Calu3 (cell line): Measurements from ENCODE around the gene ZBTB14. TPM values are rescaled to one million over a fixed set of nuclear protein-coding genes. Genes with fewer than 3 reads are reported as not detected.

Experiments
- BruUV-seq: library from RNA; stranded (reverse); fragments of 400-500 nt; replicated peaks from 2 replicates; lab custom pipeline; 2021; lab: Mats Ljungman, UMichigan
- CTCF ChIA-PET: fragments of 300-600 bp; sonication (Branson Sonifier 250); formaldehyde crosslinking; loops from one replicate; lab custom pipeline; 2022; ENCODE audit warnings: antibody characterized with exemption; lab: Charles Lee
- DNase-seq: peaks from one replicate; pipeline ENCODE4 v3.0.0; 2022
- H3K27ac Mint-ChIP-seq: one replicate; pipeline ENCODE4 v1.8.0; 2022; ENCODE audit warnings: mixed read lengths; ENCODE audit not compliant: unreplicated experiment
- H3K27me3 Mint-ChIP-seq: one replicate; pipeline ENCODE4 v1.8.0; 2022; ENCODE audit warnings: mixed read lengths; ENCODE audit not compliant: unreplicated experiment
- H3K36me3 Mint-ChIP-seq: one replicate; pipeline ENCODE4 v1.8.0; 2022; ENCODE audit warnings: mild to moderate bottlenecking, moderate library complexity, mixed read lengths; ENCODE audit not compliant: insufficient read depth, unreplicated experiment
- H3K4me1 Mint-ChIP-seq: one replicate; pipeline ENCODE4 v1.8.0; 2022; ENCODE audit warnings: mild to moderate bottlenecking, low read depth, mixed read lengths; ENCODE audit not compliant: unreplicated experiment
- H3K4me3 Mint-ChIP-seq: one replicate; pipeline ENCODE4 v1.8.0; 2022; ENCODE audit warnings: mild to moderate bottlenecking, low read depth, moderate library complexity, mixed read lengths; ENCODE audit not compliant: unreplicated experiment
- H3K9me3 Mint-ChIP-seq: one replicate; pipeline ENCODE4 v1.8.0; 2022; ENCODE audit warnings: low read depth, mixed read lengths; ENCODE audit not compliant: unreplicated experiment
- intact Hi-C: fragments of 100-400 bp; cut with micrococcal nuclease; formaldehyde crosslinking; loops from one replicate; pipeline ENCODE4 v1.10.0; 2022; ENCODE audit not compliant: unreplicated experiment
- total RNA-seq: library from RNA; stranded (reverse); gene quantifications from 2 replicates; pipeline ENCODE4 v1.2.3, GENCODE V29; 2022
- TF ChIP-seq, protein P1 (sequence below): fragments of 200-600 bp; IDR thresholded peaks from one replicate; pipeline ENCODE4 v1.8.0; 2022; ENCODE audit warnings: antibody characterized with exemption; ENCODE audit not compliant: unreplicated experiment

Gene ZBTB14
- total RNA-seq, 1 experiment from 2014 or later, result 12.9 TPM

DNA sequence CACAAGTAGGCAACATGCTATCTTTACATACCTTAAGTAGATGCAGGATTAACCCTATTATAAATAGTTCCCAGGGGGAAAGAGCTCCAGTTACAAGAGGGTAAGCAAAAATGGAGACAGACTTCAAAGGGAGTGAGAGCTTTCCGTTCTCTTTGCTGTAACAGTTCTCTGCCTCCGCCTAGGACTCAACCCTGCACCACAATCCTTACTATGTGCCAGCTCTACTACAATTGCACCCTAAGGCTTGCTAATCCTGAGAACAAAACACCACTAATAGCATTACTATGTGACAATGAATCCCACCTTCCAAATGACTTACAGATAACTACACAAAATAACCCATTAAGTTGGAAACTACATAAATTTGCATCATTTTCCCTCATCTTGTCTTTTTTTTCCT, 7.7 kb downstream of the ZBTB14 start:
- no peak overlapping the region for H3K27ac Mint-ChIP-seq
- intact Hi-C loops, result loop anchor here (5.0 kb wide), 1 partner anchor 51 kb away; no protein-coding TSS in a partner anchor
- no peaks in the 10 kb centered on the region for H3K36me3 Mint-ChIP-seq
- no peaks in the 10 kb centered on the region for H3K27me3 Mint-ChIP-seq
- CTCF ChIA-PET, result no interaction called here
- no peak for DNase-seq
- TF ChIP-seq, protein P1, sequence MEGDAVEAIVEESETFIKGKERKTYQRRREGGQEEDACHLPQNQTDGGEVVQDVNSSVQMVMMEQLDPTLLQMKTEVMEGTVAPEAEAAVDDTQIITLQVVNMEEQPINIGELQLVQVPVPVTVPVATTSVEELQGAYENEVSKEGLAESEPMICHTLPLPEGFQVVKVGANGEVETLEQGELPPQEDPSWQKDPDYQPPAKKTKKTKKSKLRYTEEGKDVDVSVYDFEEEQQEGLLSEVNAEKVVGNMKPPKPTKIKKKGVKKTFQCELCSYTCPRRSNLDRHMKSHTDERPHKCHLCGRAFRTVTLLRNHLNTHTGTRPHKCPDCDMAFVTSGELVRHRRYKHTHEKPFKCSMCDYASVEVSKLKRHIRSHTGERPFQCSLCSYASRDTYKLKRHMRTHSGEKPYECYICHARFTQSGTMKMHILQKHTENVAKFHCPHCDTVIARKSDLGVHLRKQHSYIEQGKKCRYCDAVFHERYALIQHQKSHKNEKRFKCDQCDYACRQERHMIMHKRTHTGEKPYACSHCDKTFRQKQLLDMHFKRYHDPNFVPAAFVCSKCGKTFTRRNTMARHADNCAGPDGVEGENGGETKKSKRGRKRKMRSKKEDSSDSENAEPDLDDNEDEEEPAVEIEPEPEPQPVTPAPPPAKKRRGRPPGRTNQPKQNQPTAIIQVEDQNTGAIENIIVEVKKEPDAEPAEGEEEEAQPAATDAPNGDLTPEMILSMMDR, result no peak
- no peaks in the 10 kb centered on the region for H3K9me3 Mint-ChIP-seq
- BruUV-seq, result no TSS peak
- no peak overlapping the region for H3K4me3 Mint-ChIP-seq
- H3K4me1 Mint-ChIP-seq, result no peaks in the 10 kb centered on the region

DNA sequence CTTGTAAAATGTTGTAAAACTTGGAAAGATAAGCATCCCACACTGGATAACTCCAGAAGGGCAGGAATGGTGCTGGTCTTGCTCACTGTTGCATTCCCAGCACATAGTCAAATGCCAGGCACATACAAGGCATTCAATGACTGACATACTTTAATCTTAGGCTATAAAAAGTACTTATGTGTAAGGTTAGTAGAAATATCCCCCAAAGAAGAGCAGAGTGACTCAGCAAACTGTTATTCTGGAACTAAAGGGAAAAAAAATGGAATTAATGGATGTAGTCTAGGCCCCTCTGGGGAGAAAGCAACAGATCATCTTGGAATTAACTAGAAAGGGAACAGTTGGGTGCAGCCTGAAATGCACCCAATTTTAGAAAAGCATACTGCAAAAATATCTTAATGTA, 9.0 kb downstream of the ZBTB14 start:
- no TSS peak for BruUV-seq
- no peak overlapping the region for H3K27ac Mint-ChIP-seq
- no peaks in the 10 kb centered on the region for H3K36me3 Mint-ChIP-seq
- H3K9me3 Mint-ChIP-seq, result no peaks in the 10 kb centered on the region
- TF ChIP-seq, protein P1, result no peak
- no peak overlapping the region for H3K4me3 Mint-ChIP-seq
- no peaks in the 10 kb centered on the region for H3K4me1 Mint-ChIP-seq
- DNase-seq, result no peak
- intact Hi-C loops, result loop anchor here (5.0 kb wide), 1 partner anchor 49 kb away; no protein-coding TSS in a partner anchor
- H3K27me3 Mint-ChIP-seq, result no peaks in the 10 kb centered on the region
- CTCF ChIA-PET, result no interaction called here

DNA sequence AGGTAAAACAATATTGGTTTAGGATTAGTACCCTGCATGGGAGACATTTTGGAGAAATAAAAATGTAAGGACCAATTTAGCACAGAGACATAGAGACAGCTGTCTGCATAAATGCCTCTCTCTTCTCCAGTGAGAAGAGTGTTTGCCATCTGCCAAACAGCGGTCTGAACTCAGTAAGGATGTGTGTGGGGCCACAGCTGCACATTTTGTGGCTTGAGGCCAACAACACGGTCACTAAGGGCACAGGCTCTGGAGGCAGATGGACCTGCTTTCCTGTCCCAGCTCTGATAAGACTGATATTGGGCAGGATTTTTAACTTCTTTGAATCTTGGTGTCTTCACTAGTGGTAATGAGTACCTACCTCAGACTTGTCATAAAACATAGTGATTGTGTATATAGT, 10.2 kb downstream of the ZBTB14 start:
- no peak for DNase-seq
- H3K4me3 Mint-ChIP-seq, result no peak overlapping the region
- H3K4me1 Mint-ChIP-seq, result no peaks in the 10 kb centered on the region
- intact Hi-C loops, result loop anchor here (5.0 kb wide), 1 partner anchor 48 kb away; no protein-coding TSS in a partner anchor
- TF ChIP-seq, protein P1, result no peak
- no peaks in the 10 kb centered on the region for H3K27me3 Mint-ChIP-seq
- no peaks in the 10 kb centered on the region for H3K36me3 Mint-ChIP-seq
- CTCF ChIA-PET, result no interaction called here
- no peaks in the 10 kb centered on the region for H3K9me3 Mint-ChIP-seq
- H3K27ac Mint-ChIP-seq, result no peak overlapping the region
- no TSS peak for BruUV-seq

DNA sequence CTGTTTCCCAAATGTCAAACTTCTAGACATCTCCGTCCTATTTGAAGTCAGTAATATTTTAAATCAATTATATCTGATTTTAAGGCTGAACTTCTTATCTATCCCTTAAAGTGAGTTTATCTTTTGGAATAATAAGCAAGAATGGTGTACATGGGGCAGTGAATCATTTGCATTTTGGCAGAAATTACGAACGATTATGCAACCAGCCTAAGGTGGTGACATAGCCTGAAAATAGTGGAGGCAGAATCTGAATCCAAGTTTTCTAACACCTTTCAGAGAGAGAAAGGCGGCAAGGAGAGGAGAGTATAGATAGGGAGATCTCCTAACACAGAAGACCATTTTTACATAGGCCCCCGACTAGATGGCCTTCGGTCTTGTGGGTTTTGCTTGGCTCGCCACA, 10.7 kb downstream of the ZBTB14 start:
- no peaks in the 10 kb centered on the region for H3K9me3 Mint-ChIP-seq
- no peak overlapping the region for H3K4me3 Mint-ChIP-seq
- H3K27ac Mint-ChIP-seq, result no peak overlapping the region
- CTCF ChIA-PET, result no interaction called here
- no peaks in the 10 kb centered on the region for H3K27me3 Mint-ChIP-seq
- intact Hi-C loops, result loop anchor here (5.0 kb wide), 1 partner anchor 48 kb away; no protein-coding TSS in a partner anchor
- no TSS peak for BruUV-seq
- TF ChIP-seq, protein P1, result no peak
- H3K4me1 Mint-ChIP-seq, result no peaks in the 10 kb centered on the region
- H3K36me3 Mint-ChIP-seq, result no peaks in the 10 kb centered on the region
- DNase-seq, result no peak
